HepG2 (cell line): ENCODE measurements around the gene WDR54. TPM values are rescaled to one million over a fixed set of nuclear protein-coding genes. Genes with fewer than 3 reads are reported as not detected.

Source experiments
- ATAD3A ChIP-seq: sonication (generic); formaldehyde crosslinking; IDR thresholded peaks from 2 replicates; pipeline ENCODE4 v1.4.0; 2020; ENCODE audit warnings: missing genetic modification reagents
- ATF7-NPFF ChIP-seq: sonication (generic); formaldehyde crosslinking; IDR thresholded peaks from 2 replicates; pipeline ENCODE4 v1.8.1; 2023; ENCODE audit warnings: mild to moderate bottlenecking, low read depth, missing genetic modification reagents, moderate library complexity
- FIP1L1 ChIP-seq: fragments of 200-400 bp; formaldehyde crosslinking; IDR thresholded peaks from 2 replicates; pipeline ENCODE4 v1.6.1; 2018; ENCODE audit warnings: low read depth, mild to moderate bottlenecking, low read length, moderate library complexity, borderline replicate concordance; ENCODE audit not compliant: insufficient read depth
- HOXA7 ChIP-seq: sonication (generic); formaldehyde crosslinking; IDR thresholded peaks from 2 replicates; pipeline ENCODE4 v1.8.1; 2022; ENCODE audit warnings: mild to moderate bottlenecking, missing genetic modification reagents, moderate library complexity
- KDM1A ChIP-seq: IDR thresholded peaks from 2 replicates; pipeline ENCODE4 v1.6.1; 2016; ENCODE audit warnings: missing compliant biosample characterization
- NFATC3 ChIP-seq: sonication (generic); formaldehyde crosslinking; IDR thresholded peaks from 2 replicates; pipeline ENCODE4 v1.5.1; 2020; ENCODE audit warnings: mild to moderate bottlenecking, missing genetic modification reagents
- PRPF4 ChIP-seq: fragments of 200-400 bp; formaldehyde crosslinking; IDR thresholded peaks from 2 replicates; pipeline ENCODE4 v1.6.1; 2016; ENCODE audit warnings: low read length, low read depth; ENCODE audit not compliant: poor library complexity, severe bottlenecking
- RFX1 ChIP-seq: fragments of 450-650 bp; IDR thresholded peaks from 2 replicates; pipeline ENCODE4 v1.6.1; 2017
- THYN1 ChIP-seq: sonication (generic); formaldehyde crosslinking; IDR thresholded peaks from 2 replicates; pipeline ENCODE4 v1.8.1; 2023; ENCODE audit warnings: low read depth, mild to moderate bottlenecking, moderate library complexity, missing genetic modification reagents, borderline replicate concordance
- ZNF143 ChIP-seq: sonication (generic); formaldehyde crosslinking; IDR thresholded peaks from 2 replicates; pipeline ENCODE4 v1.4.0; 2020; ENCODE audit warnings: missing genetic modification reagents
- ZNF224 ChIP-seq: sonication (generic); formaldehyde crosslinking; IDR thresholded peaks from 2 replicates; pipeline ENCODE4 v1.5.0; 2020; ENCODE audit warnings: mild to moderate bottlenecking, missing genetic modification reagents
- ZNF382 ChIP-seq: sonication (generic); formaldehyde crosslinking; IDR thresholded peaks from 2 replicates; pipeline ENCODE4 v1.5.0; 2020; ENCODE audit warnings: missing genetic modification reagents, mild to moderate bottlenecking, borderline replicate concordance
- ZNF562 ChIP-seq: sonication (generic); formaldehyde crosslinking; IDR thresholded peaks from 2 replicates; pipeline ENCODE4 v1.8.0; 2022; ENCODE audit warnings: missing genetic modification reagents, borderline replicate concordance
- ZNF879 ChIP-seq: sonication (generic); formaldehyde crosslinking; IDR thresholded peaks from 2 replicates; pipeline ENCODE4 v1.8.1; 2023; ENCODE audit warnings: missing genetic modification reagents
- polyA plus RNA-seq, 8 experiments: library from polyadenylated mRNA; depleted of rRNA in 3 of 8; stranded (reverse) in 7 of 8; unstranded in 1 of 8; fragments of >200 nt; fragmentation: Illumina TruSeq in 4 of 8; extraction: Trizol in 4 of 8; gene quantifications; 2 replicates each; pipeline versions ENCODE4 v1.2.1 to v1.2.3, GENCODE V29; 2011 to 2016; ENCODE audit warnings: low read depth in 4 of 8, missing spikeins in 1 of 8, mixed read lengths in 1 of 8; ENCODE audit not compliant: insufficient read depth in 1 of 8
- total RNA-seq, 5 experiments: library from RNA; depleted of rRNA; stranded (reverse); fragments of >200 nt; fragmentation: Illumina TruSeq; extraction: Trizol; gene quantifications; 2 replicates each; pipeline ENCODE4 v1.2.3, GENCODE V29; 2016; ENCODE audit warnings: low read depth in 1 of 5
- TF ChIP-seq, protein P1 (sequence below): sonication (generic); formaldehyde crosslinking; IDR thresholded peaks from 2 replicates; pipeline ENCODE4 v1.8.1; 2022; ENCODE audit warnings: mild to moderate bottlenecking, missing genetic modification reagents
- TF ChIP-seq, protein P2 (sequence below): IDR thresholded peaks from 2 replicates; pipeline ENCODE4 v1.6.1; 2012; ENCODE audit warnings: low read depth, low read length, improper control_type of control experiment
- TF ChIP-seq, protein P3 (sequence below): sonication (generic); formaldehyde crosslinking; IDR thresholded peaks from 2 replicates; pipeline ENCODE4 v1.8.0; 2022; ENCODE audit warnings: missing genetic modification reagents, mild to moderate bottlenecking, moderate library complexity, borderline replicate concordance
- TF ChIP-seq, protein P4 (sequence below): IDR thresholded peaks from 2 replicates; pipeline ENCODE4 v1.6.1; 2016; ENCODE audit warnings: control low read depth
- TF ChIP-seq, protein P5 (sequence below): sonication (generic); formaldehyde crosslinking; IDR thresholded peaks from 2 replicates; pipeline ENCODE4 v1.9.0; 2021; ENCODE audit warnings: missing genetic modification reagents, mild to moderate bottlenecking, borderline replicate concordance
- TF ChIP-seq, protein P6 (sequence below): sonication (generic); formaldehyde crosslinking; IDR thresholded peaks from 2 replicates; pipeline ENCODE4 v1.5.1; 2020; ENCODE audit warnings: mild to moderate bottlenecking, moderate library complexity, missing genetic modification reagents

WDR54 gene
- total and polyA plus RNA-seq, 2 of the 13 experiments (the other 11 are each of a cell fraction or from before 2014, with no cell fraction given), result 2.0 to 17.3 TPM

DNA sequence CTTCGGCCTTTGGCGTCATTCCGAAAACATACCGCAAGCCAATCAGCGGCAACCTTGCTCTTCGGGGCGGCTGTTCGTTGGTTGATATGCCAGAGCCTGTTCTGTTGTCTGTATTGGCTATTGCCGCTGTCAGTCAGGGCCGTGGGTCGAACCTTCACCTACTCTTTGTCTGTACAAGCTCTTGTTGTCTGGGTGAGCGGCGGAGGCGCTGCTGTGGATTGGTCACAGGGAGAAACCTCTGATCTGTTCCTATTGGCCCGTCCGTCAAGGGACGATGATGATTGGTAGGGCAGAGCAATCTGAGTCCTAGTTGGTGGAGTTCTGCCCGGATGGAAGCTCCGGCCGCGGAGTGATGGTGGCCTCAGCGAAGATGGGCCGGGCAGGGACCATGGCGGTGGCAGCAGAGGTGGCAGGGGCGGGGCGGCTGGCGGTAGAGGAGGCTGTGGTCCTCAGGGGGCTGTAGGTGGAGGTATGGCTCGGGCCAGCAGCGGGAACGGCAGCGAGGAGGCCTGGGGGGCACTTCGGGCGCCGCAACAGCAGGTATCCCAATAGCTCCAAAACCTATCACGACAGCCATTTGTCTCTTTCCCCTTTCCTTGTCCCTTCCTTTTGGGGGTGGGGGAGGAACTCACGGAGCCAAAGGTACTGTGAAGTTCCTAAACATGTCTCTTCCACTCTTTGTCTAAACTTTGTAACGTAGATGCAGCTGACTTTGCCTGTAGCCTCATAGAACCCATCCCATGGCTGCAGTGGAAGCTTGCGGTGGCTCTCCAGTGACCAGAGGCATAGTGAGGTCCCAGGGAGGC lies 36.8 kb downstream of the WDR54 start, which contains the start of gene WBP1 (continued):
- TF ChIP-seq, protein P1, sequence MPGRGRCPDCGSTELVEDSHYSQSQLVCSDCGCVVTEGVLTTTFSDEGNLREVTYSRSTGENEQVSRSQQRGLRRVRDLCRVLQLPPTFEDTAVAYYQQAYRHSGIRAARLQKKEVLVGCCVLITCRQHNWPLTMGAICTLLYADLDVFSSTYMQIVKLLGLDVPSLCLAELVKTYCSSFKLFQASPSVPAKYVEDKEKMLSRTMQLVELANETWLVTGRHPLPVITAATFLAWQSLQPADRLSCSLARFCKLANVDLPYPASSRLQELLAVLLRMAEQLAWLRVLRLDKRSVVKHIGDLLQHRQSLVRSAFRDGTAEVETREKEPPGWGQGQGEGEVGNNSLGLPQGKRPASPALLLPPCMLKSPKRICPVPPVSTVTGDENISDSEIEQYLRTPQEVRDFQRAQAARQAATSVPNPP (CRISPR knock-in tag), result no peak
- TF ChIP-seq, protein P2, sequence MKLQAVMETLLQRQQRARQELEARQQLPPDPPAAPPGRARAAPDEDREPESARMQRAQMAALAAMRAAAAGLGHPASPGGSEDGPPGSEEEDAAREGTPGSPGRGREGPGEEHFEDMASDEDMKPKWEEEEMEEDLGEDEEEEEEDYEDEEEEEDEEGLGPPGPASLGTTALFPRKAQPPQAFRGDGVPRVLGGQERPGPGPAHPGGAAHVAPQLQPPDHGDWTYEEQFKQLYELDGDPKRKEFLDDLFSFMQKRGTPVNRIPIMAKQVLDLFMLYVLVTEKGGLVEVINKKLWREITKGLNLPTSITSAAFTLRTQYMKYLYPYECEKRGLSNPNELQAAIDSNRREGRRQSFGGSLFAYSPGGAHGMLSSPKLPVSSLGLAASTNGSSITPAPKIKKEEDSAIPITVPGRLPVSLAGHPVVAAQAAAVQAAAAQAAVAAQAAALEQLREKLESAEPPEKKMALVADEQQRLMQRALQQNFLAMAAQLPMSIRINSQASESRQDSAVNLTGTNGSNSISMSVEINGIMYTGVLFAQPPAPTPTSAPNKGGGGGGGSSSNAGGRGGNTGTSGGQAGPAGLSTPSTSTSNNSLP, result no peak
- TF ChIP-seq, protein P3, sequence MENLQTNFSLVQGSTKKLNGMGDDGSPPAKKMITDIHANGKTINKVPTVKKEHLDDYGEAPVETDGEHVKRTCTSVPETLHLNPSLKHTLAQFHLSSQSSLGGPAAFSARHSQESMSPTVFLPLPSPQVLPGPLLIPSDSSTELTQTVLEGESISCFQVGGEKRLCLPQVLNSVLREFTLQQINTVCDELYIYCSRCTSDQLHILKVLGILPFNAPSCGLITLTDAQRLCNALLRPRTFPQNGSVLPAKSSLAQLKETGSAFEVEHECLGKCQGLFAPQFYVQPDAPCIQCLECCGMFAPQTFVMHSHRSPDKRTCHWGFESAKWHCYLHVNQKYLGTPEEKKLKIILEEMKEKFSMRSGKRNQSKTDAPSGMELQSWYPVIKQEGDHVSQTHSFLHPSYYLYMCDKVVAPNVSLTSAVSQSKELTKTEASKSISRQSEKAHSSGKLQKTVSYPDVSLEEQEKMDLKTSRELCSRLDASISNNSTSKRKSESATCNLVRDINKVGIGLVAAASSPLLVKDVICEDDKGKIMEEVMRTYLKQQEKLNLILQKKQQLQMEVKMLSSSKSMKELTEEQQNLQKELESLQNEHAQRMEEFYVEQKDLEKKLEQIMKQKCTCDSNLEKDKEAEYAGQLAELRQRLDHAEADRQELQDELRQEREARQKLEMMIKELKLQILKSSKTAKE, result no peak
- no peak for TF ChIP-seq THYN1 (CRISPR knock-in tag)
- TF ChIP-seq ZNF382 (CRISPR knock-in tag), result no peak
- no peak for TF ChIP-seq ZNF143 (CRISPR knock-in tag)
- TF ChIP-seq ZNF562 (CRISPR knock-in tag), result no peak
- TF ChIP-seq, protein P4, sequence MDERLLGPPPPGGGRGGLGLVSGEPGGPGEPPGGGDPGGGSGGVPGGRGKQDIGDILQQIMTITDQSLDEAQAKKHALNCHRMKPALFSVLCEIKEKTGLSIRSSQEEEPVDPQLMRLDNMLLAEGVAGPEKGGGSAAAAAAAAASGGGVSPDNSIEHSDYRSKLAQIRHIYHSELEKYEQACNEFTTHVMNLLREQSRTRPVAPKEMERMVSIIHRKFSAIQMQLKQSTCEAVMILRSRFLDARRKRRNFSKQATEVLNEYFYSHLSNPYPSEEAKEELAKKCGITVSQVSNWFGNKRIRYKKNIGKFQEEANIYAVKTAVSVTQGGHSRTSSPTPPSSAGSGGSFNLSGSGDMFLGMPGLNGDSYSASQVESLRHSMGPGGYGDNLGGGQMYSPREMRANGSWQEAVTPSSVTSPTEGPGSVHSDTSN (CRISPR knock-in tag), result peak; percentile 100
- TF ChIP-seq ZNF879 (CRISPR knock-in tag), result no peak; the same call in 1 of the 2 replicates
- no peak; the same call in 1 of the 2 replicates for TF ChIP-seq ZNF224 (CRISPR knock-in tag)
- TF ChIP-seq ATAD3A (CRISPR knock-in tag), result no peak
- TF ChIP-seq, protein P5, sequence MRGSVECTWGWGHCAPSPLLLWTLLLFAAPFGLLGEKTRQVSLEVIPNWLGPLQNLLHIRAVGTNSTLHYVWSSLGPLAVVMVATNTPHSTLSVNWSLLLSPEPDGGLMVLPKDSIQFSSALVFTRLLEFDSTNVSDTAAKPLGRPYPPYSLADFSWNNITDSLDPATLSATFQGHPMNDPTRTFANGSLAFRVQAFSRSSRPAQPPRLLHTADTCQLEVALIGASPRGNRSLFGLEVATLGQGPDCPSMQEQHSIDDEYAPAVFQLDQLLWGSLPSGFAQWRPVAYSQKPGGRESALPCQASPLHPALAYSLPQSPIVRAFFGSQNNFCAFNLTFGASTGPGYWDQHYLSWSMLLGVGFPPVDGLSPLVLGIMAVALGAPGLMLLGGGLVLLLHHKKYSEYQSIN (CRISPR knock-in tag), result no peak
- TF ChIP-seq, protein P6, sequence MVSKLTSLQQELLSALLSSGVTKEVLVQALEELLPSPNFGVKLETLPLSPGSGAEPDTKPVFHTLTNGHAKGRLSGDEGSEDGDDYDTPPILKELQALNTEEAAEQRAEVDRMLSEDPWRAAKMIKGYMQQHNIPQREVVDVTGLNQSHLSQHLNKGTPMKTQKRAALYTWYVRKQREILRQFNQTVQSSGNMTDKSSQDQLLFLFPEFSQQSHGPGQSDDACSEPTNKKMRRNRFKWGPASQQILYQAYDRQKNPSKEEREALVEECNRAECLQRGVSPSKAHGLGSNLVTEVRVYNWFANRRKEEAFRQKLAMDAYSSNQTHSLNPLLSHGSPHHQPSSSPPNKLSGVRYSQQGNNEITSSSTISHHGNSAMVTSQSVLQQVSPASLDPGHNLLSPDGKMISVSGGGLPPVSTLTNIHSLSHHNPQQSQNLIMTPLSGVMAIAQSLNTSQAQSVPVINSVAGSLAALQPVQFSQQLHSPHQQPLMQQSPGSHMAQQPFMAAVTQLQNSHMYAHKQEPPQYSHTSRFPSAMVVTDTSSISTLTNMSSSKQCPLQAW (CRISPR knock-in tag), result peak; percentile 13; the same call in 1 of the 2 replicates
- TF ChIP-seq FIP1L1, result no peak
- no peak for TF ChIP-seq NFATC3 (CRISPR knock-in tag)
- no peak for TF ChIP-seq PRPF4
- TF ChIP-seq HOXA7 (CRISPR knock-in tag), result no peak
- peak; percentile 70 for TF ChIP-seq RFX1
- TF ChIP-seq KDM1A (CRISPR knock-in tag), result no peak
- TF ChIP-seq ATF7-NPFF, result peak; percentile 47; the same call in 1 of the 2 replicates
